ENCODE results near the gene GJB4.
"Not testable (repeated sequence)": the region's sequence is repeated elsewhere in the genome, so short reads cannot be mapped to it uniquely, and the experiment has no call there.

GJB4 gene

DNA sequence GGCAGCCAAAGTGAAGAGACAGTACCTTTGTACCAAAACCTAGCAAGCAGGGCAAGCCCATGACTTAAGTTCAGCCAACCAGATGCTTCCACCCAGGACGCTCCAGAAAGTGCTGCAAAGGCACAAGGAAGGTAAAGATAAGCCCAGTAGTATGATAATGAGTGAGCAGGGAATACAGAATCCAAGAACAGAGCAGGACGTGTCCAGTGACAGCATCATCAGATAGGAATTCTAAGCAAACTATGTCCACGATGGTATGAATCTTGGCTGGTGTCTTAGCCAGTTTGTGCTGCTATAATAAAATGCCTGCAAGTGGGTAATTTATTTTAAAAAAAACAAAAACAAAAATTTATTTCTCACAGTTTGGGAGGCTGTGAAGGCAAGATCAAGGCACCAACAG, 46.9 kb downstream of the GJB4 start:
- no peak for DNase-seq

DNA sequence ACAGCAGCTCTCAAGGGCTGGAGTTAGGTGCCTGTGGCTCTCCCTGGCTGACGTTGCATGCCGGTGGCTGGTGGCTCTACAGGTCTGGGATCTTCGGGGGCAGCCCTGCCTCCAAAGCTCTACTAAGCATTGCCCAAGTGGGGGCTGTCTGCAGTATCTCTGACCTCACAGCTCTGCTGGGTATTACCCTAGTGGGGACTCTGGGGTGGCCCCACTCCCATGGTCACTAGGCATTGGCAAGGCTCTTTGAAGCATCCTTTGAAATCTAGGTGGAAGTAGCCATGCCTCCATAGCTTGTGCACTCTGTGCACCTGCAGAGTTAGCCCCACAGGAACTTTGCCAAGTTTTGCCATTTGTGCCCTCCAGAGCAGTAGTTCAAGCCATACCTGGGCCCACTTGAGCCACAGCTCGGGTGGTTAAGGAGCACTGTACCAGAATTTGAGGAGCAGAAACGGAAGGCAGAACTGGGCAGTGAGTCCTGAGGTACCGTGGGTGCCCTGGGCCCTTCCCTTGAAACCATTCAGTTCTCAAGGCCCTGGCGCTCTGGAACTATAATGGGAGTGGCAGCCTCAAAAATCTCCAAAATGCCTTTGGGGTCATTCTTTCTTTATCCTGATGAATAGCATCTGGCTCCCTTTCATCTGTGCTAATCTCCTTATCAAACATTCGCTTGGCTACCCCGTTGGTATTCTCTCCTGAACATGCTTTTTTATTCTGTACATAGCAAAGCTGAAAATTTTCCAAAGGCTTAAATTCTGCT, 48.7 kb downstream of the GJB4 start:
- no peak for DNase-seq

DNA sequence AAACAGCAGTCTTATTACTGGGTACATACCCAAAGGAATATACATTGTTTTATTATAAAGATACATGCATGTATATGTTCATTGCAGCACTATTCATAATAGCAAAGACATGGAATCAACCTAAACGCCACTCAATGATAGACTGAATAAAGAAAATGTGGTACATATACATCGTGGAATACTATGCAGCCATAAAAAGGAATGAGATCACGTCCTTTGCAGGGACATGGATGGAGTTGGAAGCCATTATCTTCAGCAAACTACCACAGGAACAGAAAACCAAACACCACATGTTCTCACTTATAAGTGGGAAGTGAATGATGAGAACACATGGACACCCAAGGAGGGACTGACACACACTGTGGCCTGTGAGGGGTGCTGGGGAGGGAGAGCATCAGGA, 51.2 kb downstream of the GJB4 start:
- not testable (repeated sequence) for DNase-seq
